H1 (cell line): ENCODE measurements around the gene CDK8. TPM values are rescaled to one million over a fixed set of nuclear protein-coding genes. Genes with fewer than 3 reads are reported as not detected.

Source experiments
- CTCF ChIA-PET: fragments of 300-600 bp; sonication (Branson Sonifier 250); formaldehyde crosslinking; loops from one replicate; lab custom pipeline; 2021; ENCODE audit not compliant: partially characterized antibody; lab: Charles Lee
- POLR2A ChIA-PET: fragments of 300-600 bp; sonication (Branson Sonifier 250); formaldehyde crosslinking; loops from one replicate; lab custom pipeline; 2021; ENCODE audit warnings: inconsistent platforms; ENCODE audit not compliant: partially characterized antibody; lab: Charles Lee
- DNase-seq, 2 experiments: peaks; one replicate each; pipeline versions ENCODE4 v3.0.0 to v3.0.0-alpha.2; 2010 to 2022; ENCODE audit warnings: low spot score in 2 of 2, low read depth in 1 of 2, mixed read lengths in 1 of 2
- FAIRE-seq: peaks from 2 replicates; lab custom pipeline; 2011; peaks lifted over from hg19 to GRCh38; lab: Jason Lieb, UNC
- H2AFZ ChIP-seq: 2 replicates; pipeline ENCODE4 v1.8.1; 2012; ENCODE audit warnings: low read length, inconsistent platforms
- H2AK5ac ChIP-seq: 2 replicates; pipeline ENCODE4 v1.6.1; 2013; ENCODE audit warnings: low read depth, low read length
- H2BK120ac ChIP-seq: replicated peaks from 2 replicates; pipeline ENCODE3; 2013; ENCODE audit warnings: low read depth, low read length, inconsistent platforms
- H2BK12ac ChIP-seq: 2 replicates; pipeline ENCODE4 v1.6.1; 2013; ENCODE audit warnings: low read depth, low read length
- H2BK15ac ChIP-seq: 2 replicates; pipeline ENCODE4 v1.6.1; 2013; ENCODE audit warnings: low read length
- H2BK20ac ChIP-seq: 2 replicates; pipeline ENCODE4 v1.6.1; 2013; ENCODE audit warnings: low read length
- H2BK5ac ChIP-seq: 2 replicates; pipeline ENCODE4 v1.6.1; 2013; ENCODE audit warnings: low read depth, low read length
- H3K14ac ChIP-seq: 2 replicates; pipeline ENCODE4 v1.6.1; 2013; ENCODE audit warnings: inconsistent platforms; ENCODE audit not compliant: insufficient read length
- H3K18ac ChIP-seq: 2 replicates; pipeline ENCODE4 v1.6.1; 2013; ENCODE audit warnings: low read length; ENCODE audit errors: extremely low read depth
- H3K23ac ChIP-seq: 2 replicates; pipeline ENCODE4 v1.6.1; 2013; ENCODE audit warnings: inconsistent platforms; ENCODE audit not compliant: insufficient read length
- H3K23me2 ChIP-seq: 2 replicates; pipeline ENCODE4 v1.6.1; 2013; ENCODE audit warnings: low read depth, low read length
- H3K27ac ChIP-seq: 2 replicates; pipeline ENCODE4 v1.6.1; 2011; ENCODE audit warnings: low read depth, low read length, inconsistent platforms
- H3K27me3 ChIP-seq, 4 experiments: replicated peaks in 1 of 4; 1 replicate in 1 of 4; 2 replicates in 3 of 4; pipeline versions ENCODE4 v1.6.1 to v1.8.1; 2011 to 2013; ENCODE audit warnings: low read length in 3 of 4, mild to moderate bottlenecking in 3 of 4, inconsistent platforms in 2 of 4, mixed read lengths in 2 of 4, moderate library complexity in 1 of 4; ENCODE audit not compliant: control insufficient read depth in 3 of 4, insufficient read depth in 3 of 4; ENCODE audit errors: extremely low read depth in 1 of 4
- H3K36me3 ChIP-seq, 4 experiments: 2 replicates each; pipeline versions ENCODE4 v1.6.1 to v1.8.1; 2011 to 2013; ENCODE audit warnings: mild to moderate bottlenecking in 4 of 4, low read length in 3 of 4, moderate library complexity in 2 of 4, control low read depth in 1 of 4, inconsistent platforms in 1 of 4; ENCODE audit not compliant: insufficient read depth in 4 of 4, control insufficient read depth in 2 of 4
- H3K4ac ChIP-seq: replicated peaks from 2 replicates; pipeline ENCODE3; 2013; ENCODE audit warnings: low read length, low read depth, mixed read lengths, inconsistent platforms; ENCODE audit not compliant: insufficient read length
- H3K4me1 ChIP-seq, 4 experiments: replicated peaks in 1 of 4; 1 replicate in 1 of 4; 2 replicates in 3 of 4; pipeline versions ENCODE4 v1.6.1 to v1.8.1; 2011 to 2013; ENCODE audit warnings: low read length in 3 of 4, inconsistent platforms in 2 of 4, mixed read lengths in 1 of 4; ENCODE audit not compliant: insufficient read depth in 4 of 4, control insufficient read depth in 3 of 4
- H3K4me2 ChIP-seq, 2 experiments: 2 replicates each; pipeline versions ENCODE4 v1.6.1 to v1.8.1; 2011 to 2013; ENCODE audit warnings: low read depth in 2 of 2, low read length in 2 of 2, control low read depth in 1 of 2, inconsistent platforms in 1 of 2, mild to moderate bottlenecking in 1 of 2; ENCODE audit not compliant: insufficient read depth in 1 of 2
- H3K4me3 ChIP-seq, 4 experiments: fragments of 200-600, 300-600 bp in 1 of 4; sonication (generic), shearing (Covaris generic), sonication (Bioruptor Twin) in 1 of 4; 2 replicates each; pipeline versions ENCODE4 v1.5.1 to v1.8.1; 2011 to 2016; ENCODE audit warnings: low read length in 4 of 4, low read depth in 3 of 4, control low read depth in 2 of 4, inconsistent platforms in 2 of 4, mild to moderate bottlenecking in 2 of 4, mixed read lengths in 1 of 4, moderate library complexity in 1 of 4; ENCODE audit not compliant: insufficient read depth in 2 of 4; ENCODE audit errors: extremely low read depth in 1 of 4
- H3K56ac ChIP-seq: replicated peaks from 2 replicates; pipeline ENCODE3; 2013; ENCODE audit warnings: low read depth, mild to moderate bottlenecking, mixed read lengths, low read length, inconsistent platforms; ENCODE audit not compliant: insufficient read length
- H3K79me1 ChIP-seq: 2 replicates; pipeline ENCODE4 v1.6.1; 2013; ENCODE audit warnings: low read depth, low read length, control low read depth
- H3K79me2 ChIP-seq, 2 experiments: 2 replicates each; pipeline versions ENCODE4 v1.6.1 to v1.8.1; 2012 to 2013; ENCODE audit warnings: low read length in 2 of 2, mild to moderate bottlenecking in 2 of 2, inconsistent platforms in 1 of 2; ENCODE audit not compliant: insufficient read depth in 2 of 2, control insufficient read depth in 1 of 2
- H3K9ac ChIP-seq, 4 experiments: replicated peaks in 1 of 4; 1 replicate in 1 of 4; 2 replicates in 3 of 4; pipeline versions ENCODE4 v1.6.1 to v1.8.1; 2011 to 2013; ENCODE audit warnings: low read depth in 3 of 4, low read length in 3 of 4, control low read depth in 2 of 4, mild to moderate bottlenecking in 2 of 4, moderate library complexity in 2 of 4, inconsistent platforms in 1 of 4; ENCODE audit errors: extremely low read depth in 1 of 4
- H3K9me3 ChIP-seq, 2 experiments: 2 replicates each; pipeline versions ENCODE4 v1.6.1 to v1.8.1; 2012 to 2013; ENCODE audit warnings: mild to moderate bottlenecking in 2 of 2, moderate library complexity in 2 of 2, control low read depth in 1 of 2, inconsistent platforms in 1 of 2, low read depth in 1 of 2, low read length in 1 of 2, mixed read lengths in 1 of 2; ENCODE audit not compliant: insufficient read depth in 2 of 2
- H4K20me1 ChIP-seq, 2 experiments: replicated peaks in 1 of 2; 2 replicates each; pipeline versions ENCODE3 to v1.8.1; 2011 to 2013; ENCODE audit warnings: inconsistent platforms in 2 of 2, low read length in 2 of 2, mild to moderate bottlenecking in 1 of 2; ENCODE audit not compliant: insufficient read depth in 2 of 2, control insufficient read depth in 1 of 2
- H4K5ac ChIP-seq: 2 replicates; pipeline ENCODE4 v1.6.1; 2013; ENCODE audit warnings: low read length, low read depth, mixed read lengths, inconsistent platforms; ENCODE audit not compliant: insufficient read length
- H4K8ac ChIP-seq: 2 replicates; pipeline ENCODE4 v1.8.0; 2013; ENCODE audit warnings: mild to moderate bottlenecking, moderate library complexity, low read length, inconsistent platforms; ENCODE audit not compliant: insufficient read depth; ENCODE audit errors: extremely low read depth
- H4K91ac ChIP-seq: replicated peaks from 2 replicates; pipeline ENCODE3; 2013; ENCODE audit warnings: low read length, mixed read lengths, inconsistent platforms; ENCODE audit not compliant: insufficient read length
- POU5F1 ChIP-seq: IDR thresholded peaks from 2 replicates; pipeline ENCODE4 v1.6.1; 2011; ENCODE audit warnings: low read depth, mild to moderate bottlenecking, low read length, moderate library complexity
- RAD21 ChIP-seq, 2 experiments: IDR thresholded peaks in 1 of 2; conservative IDR thresholded peaks in 1 of 2; 2 replicates each; pipeline ENCODE4 v1.6.1; 2011; ENCODE audit warnings: low read depth in 2 of 2, low read length in 2 of 2, improper control_type of control experiment in 1 of 2, inconsistent platforms in 1 of 2, mild to moderate bottlenecking in 1 of 2, moderate library complexity in 1 of 2
- RNF2 ChIP-seq: fragments of 200-900, 300-1000 bp; sonication (generic); IDR thresholded peaks from 2 replicates; pipeline ENCODE4 v1.7.1; 2016; ENCODE audit warnings: borderline replicate concordance, low read depth, mild to moderate bottlenecking, antibody characterized with exemption, low read length; ENCODE audit not compliant: poor library complexity, severe bottlenecking; ENCODE audit errors: missing control alignments
- SAP30 ChIP-seq: fragments of 300-600 bp; sonication (generic); IDR thresholded peaks from 2 replicates; pipeline ENCODE4 v1.7.1; 2012; ENCODE audit warnings: low read length, moderate library complexity, mild to moderate bottlenecking, inconsistent platforms; ENCODE audit not compliant: insufficient read depth, insufficient replicate concordance
- SIN3A ChIP-seq, 2 experiments: IDR thresholded peaks in 1 of 2; conservative IDR thresholded peaks in 1 of 2; 2 replicates each; pipeline ENCODE4 v1.6.1; 2011 to 2012; ENCODE audit warnings: low read length in 2 of 2, improper control_type of control experiment in 1 of 2, low read depth in 1 of 2, mild to moderate bottlenecking in 1 of 2
- SIRT6 ChIP-seq: IDR thresholded peaks from one replicate; pipeline ENCODE4 v1.7.1; 2012; ENCODE audit warnings: low read length, inconsistent platforms
- SRF ChIP-seq: IDR thresholded peaks from 2 replicates; pipeline ENCODE4 v1.6.1; 2011; ENCODE audit warnings: mild to moderate bottlenecking, low read depth, low read length, moderate library complexity
- TAF7 ChIP-seq: optimal IDR thresholded peaks from 2 replicates; pipeline ENCODE3; 2011; ENCODE audit warnings: low read depth, mild to moderate bottlenecking, inconsistent platforms, low read length, moderate library complexity, borderline replicate concordance
- WGBS, 2 experiments: shearing (Covaris generic) in 1 of 2; methylation state at CpG; one replicate each; pipeline versions ENCODE4 v1.1.6 to v1.1.7; 2013 to 2015; ENCODE audit warnings: low lambda C conversion rate in 2 of 2, mixed read lengths in 2 of 2, inconsistent platforms in 1 of 2, low coverage in 1 of 2, missing lambda C conversion rate in 1 of 2; ENCODE audit not compliant: insufficient replicate concordance in 2 of 2, insufficient coverage in 1 of 2, insufficient read length in 1 of 2; ENCODE audit errors: extremely low coverage in 1 of 2, missing lambda C conversion rate in 1 of 2; 5-methylcytosine and 5-hydroxymethylcytosine counted together
- polyA plus RNA-seq, 7 experiments: library from polyadenylated mRNA; depleted of rRNA in 3 of 7; stranded (reverse) in 5 of 7; unstranded in 2 of 7; fragments of >200 nt in 5 of 7; fragments of 200-250 nt in 2 of 7; gene quantifications; 1 replicate in 5 of 7; 2 replicates in 1 of 7; 4 replicates in 1 of 7; pipeline versions ENCODE4 v1.2.1 to v1.2.3, GENCODE V29; 2011 to 2013; ENCODE audit warnings: missing spikeins in 2 of 7, mixed read lengths in 2 of 7
- total RNA-seq: library from RNA; stranded (reverse); fragmentation: NEBNext Ultra II Directional; extraction: Animal tissue kit (Norgen Biotek cat#: 25700); gene quantifications from 2 replicates; pipeline ENCODE4 v1.2.1, GENCODE V29; 2021

The CDK8 gene
- total and polyA plus RNA-seq, 2 of the 8 experiments (the other 6 are each of a cell fraction or from before 2014, with no cell fraction given), result 22.1 to 25.6 TPM

- CTCF ChIA-PET, result interaction anchor here (1.2 to 1.3 kb wide), 2 partner anchors 17 to 25 kb away, joined by 3 to 4 read pairs; no protein-coding TSS in a partner anchor
- TF ChIP-seq TAF7 (no peak), SIN3A (conservative IDR thresholded peaks at IDR 0.05 in 1 of 2, IDR thresholded peaks at IDR 0.05 in 1 of 2; ENCODE audit: low read depth in 1 of 2, low read length in 2 of 2) (no peak), SIRT6 (no peak), SAP30 (no peak), POU5F1 (no peak), SRF (no peak), RAD21 (IDR thresholded peaks at IDR 0.05 in 1 of 2, conservative IDR thresholded peaks at IDR 0.05 in 1 of 2; ENCODE audit: low read depth in 2 of 2, low read length in 2 of 2) (no peak), RNF2 (no peak)
These were observed 147.7 kb downstream of the CDK8 start for GRCh38 chr13:26401578-26402021.

More at GRCh38 chr13:26401578-26402021, 147.7 kb downstream of the CDK8 start:
- Histone ChIP-seq H3K9me3 (no peaks in the 10 kb centered on the region), H3K18ac (no peak overlapping the region), H4K91ac (no peak overlapping the region), H3K4me1 (no peaks in the 10 kb centered on the region), H2BK12ac (no peak overlapping the region), H3K27me3 (no peaks in the 10 kb centered on the region), H3K23ac (no peak overlapping the region), H3K79me2 (no peaks in the 10 kb centered on the region), H2AFZ (no peak overlapping the region), H2BK120ac (no peak overlapping the region), H3K23me2 (no peaks in the 10 kb centered on the region), H2BK5ac (no peak overlapping the region), H3K4me3 (no peak overlapping the region), H2BK15ac (no peak overlapping the region), H4K20me1 (no peaks in the 10 kb centered on the region), H3K4ac (no peak overlapping the region), H4K8ac (no peak overlapping the region; the same call in 1 of the 2 replicates), H3K4me2 (no peak overlapping the region), H3K9ac (no peak overlapping the region), H3K56ac (no peak overlapping the region), H2AK5ac (no peak overlapping the region), H3K14ac (no peak overlapping the region), H3K27ac (no peak overlapping the region), H2BK20ac (no peak overlapping the region), H3K79me1 (no peaks in the 10 kb centered on the region), H3K36me3 (peaks cover 0 to 31% (median 10%) of the 10 kb centered on the region in 4 experiments; a peak in 4 of 8 replicates), H4K5ac (no peak overlapping the region)
- POLR2A ChIA-PET, result no interaction called here
- WGBS, 2 experiments, result 76% methylated on average over 3 of the region's 3 CpGs; no CpG with 5 or more reads in 1 of the 2 experiments
- no peak for DNase-seq
- FAIRE-seq, result no peak
